Activated naive CD4-positive, alpha-beta T cell treated with anti-CD3 and anti-CD28 coated beads for 36 hours (primary cell): ENCODE data around the gene GLRX3. TPM values are rescaled to one million over a fixed set of nuclear protein-coding genes. Genes with fewer than 3 reads are reported as not detected.

Experiments used
- CTCF ChIA-PET: fragments of 350-600 bp; sonication (Branson Sonifier 250); formaldehyde crosslinking; loops from one replicate; lab custom pipeline; 2021; ENCODE audit warnings: antibody characterized with exemption; lab: Charles Lee
- DNase-seq: peaks from one replicate; pipeline ENCODE4 v3.0.0-alpha.2; 2020
- H3K27ac Mint-ChIP-seq: one replicate; pipeline ENCODE4 v1.8.0; 2021; ENCODE audit warnings: mild to moderate bottlenecking, mixed read lengths
- H3K27me3 Mint-ChIP-seq: one replicate; pipeline ENCODE4 v1.8.0; 2021; ENCODE audit warnings: low read depth, mixed read lengths
- H3K36me3 Mint-ChIP-seq: one replicate; pipeline ENCODE4 v1.8.0; 2021; ENCODE audit warnings: low read depth, mixed read lengths
- H3K4me1 Mint-ChIP-seq: one replicate; pipeline ENCODE4 v1.8.0; 2021; ENCODE audit warnings: low read depth, mixed read lengths
- H3K4me3 Mint-ChIP-seq: one replicate; pipeline ENCODE4 v1.8.0; 2021; ENCODE audit warnings: mild to moderate bottlenecking, moderate library complexity, mixed read lengths
- H3K9me3 Mint-ChIP-seq: one replicate; pipeline ENCODE4 v1.8.0; 2021; ENCODE audit warnings: mixed read lengths
- intact Hi-C: fragments of 100-400 bp; cut with micrococcal nuclease; formaldehyde crosslinking; loops from one replicate; pipeline ENCODE4 v1.15.1; 2023
- total RNA-seq, 2 experiments: library from RNA; stranded (reverse); gene quantifications; one replicate each; pipeline ENCODE4 v1.2.3, GENCODE V29; 2021

GLRX3 gene
- total RNA-seq, 2 experiments from 2014 or later, result 86.2 to 86.5 TPM

DNA sequence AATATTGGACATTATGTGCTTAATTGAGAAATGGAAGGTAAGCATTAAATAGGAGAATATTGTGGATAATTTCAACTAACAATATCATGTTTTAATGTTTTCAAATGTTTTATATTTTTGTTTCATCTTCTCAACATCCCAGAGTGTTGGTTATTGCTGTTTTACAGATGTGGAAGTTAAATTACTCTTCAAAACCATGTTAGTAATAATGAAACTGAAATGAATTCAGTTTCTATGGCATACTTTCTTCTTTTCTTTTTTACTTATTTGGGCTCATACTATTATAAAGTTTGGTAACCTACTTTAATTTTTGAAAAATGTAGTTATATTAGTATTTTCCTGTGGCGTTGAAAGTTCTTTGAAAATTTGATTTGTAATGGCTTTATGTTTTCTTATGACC lies 4.2 kb downstream of the GLRX3 start:
- Mint-ChIP-seq H3K27me3 (no peaks in the 10 kb centered on the region), H3K27ac (no peak overlapping the region), H3K4me1 (peaks cover 66% of the 10 kb centered on the region), H3K9me3 (no peaks in the 10 kb centered on the region), H3K36me3 (peaks cover 19% of the 10 kb centered on the region), H3K4me3 (no peak overlapping the region)
- intact Hi-C loops, result no loop called here
- DNase-seq, result no peak
- CTCF ChIA-PET, result no interaction called here

DNA sequence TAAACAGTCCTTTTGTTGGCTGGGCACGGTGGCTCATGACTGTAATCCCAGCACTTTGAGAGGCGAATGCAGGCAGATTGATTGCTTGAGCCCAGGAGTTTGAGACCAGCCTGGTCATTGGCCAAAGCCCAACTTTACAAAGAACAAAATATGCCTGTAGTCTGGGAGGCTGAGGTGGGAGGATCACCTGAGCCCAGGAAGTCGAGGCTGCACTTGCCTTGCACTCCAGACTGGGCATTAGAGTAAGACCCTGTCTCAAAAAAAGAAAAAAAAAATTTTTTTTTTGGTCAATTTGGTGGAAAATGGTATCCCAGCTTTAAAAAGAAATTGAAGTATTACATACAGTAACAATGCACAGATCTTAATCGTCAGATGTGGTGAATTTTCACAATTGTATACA lies 4.8 kb downstream of the GLRX3 start:
- H3K27me3 Mint-ChIP-seq, result no peaks in the 10 kb centered on the region
- intact Hi-C loops, result no loop called here
- no peak overlapping the region for H3K4me3 Mint-ChIP-seq
- CTCF ChIA-PET, result interaction anchor here (1.0 kb wide), 1 partner anchor 252 kb away, joined by 3 read pairs; no protein-coding TSS in a partner anchor
- no peak overlapping the region for H3K27ac Mint-ChIP-seq
- DNase-seq, result no peak
- H3K9me3 Mint-ChIP-seq, result no peaks in the 10 kb centered on the region
- H3K36me3 Mint-ChIP-seq, result peaks cover 21% of the 10 kb centered on the region
- H3K4me1 Mint-ChIP-seq, result peaks cover 66% of the 10 kb centered on the region

DNA sequence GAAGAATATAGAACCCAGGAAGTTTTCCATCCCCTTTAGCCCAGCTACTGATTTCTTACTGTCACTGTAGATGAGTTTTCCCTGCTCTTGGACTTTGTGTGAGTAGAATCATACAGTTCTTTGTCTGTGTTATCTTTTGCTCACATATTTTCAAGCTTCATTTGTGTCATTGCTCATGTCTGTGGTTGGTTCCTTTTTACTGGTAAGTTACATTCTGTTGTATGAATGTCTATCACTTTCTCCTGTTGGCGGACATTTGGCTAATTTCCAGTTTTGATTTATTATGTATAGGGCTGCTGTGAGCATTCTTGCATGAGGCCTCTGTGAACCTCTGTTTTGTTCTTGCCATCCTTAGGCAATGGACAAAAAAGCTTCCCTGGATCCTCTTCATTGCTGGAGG lies 5.3 kb downstream of the GLRX3 start:
- Mint-ChIP-seq H3K9me3 (no peaks in the 10 kb centered on the region), H3K36me3 (peaks cover 24% of the 10 kb centered on the region), H3K4me3 (no peak overlapping the region), H3K27ac (no peak overlapping the region), H3K27me3 (no peaks in the 10 kb centered on the region), H3K4me1 (peaks cover 69% of the 10 kb centered on the region)
- intact Hi-C loops, result no loop called here
- DNase-seq, result no peak
- CTCF ChIA-PET, result interaction anchor here (1.0 kb wide), 1 partner anchor 252 kb away, joined by 3 read pairs; no protein-coding TSS in a partner anchor

GRCh38 chr10:130141878-130142277 lies 5.7 kb downstream of the GLRX3 start:
- DNase-seq, result peak; percentile 36
- CTCF ChIA-PET, result interaction anchor here (1.0 kb wide), 1 partner anchor 253 kb away, joined by 3 read pairs; no protein-coding TSS in a partner anchor
- no peak overlapping the region for H3K4me3 Mint-ChIP-seq
- intact Hi-C loops, result no loop called here
- peaks cover 69% of the 10 kb centered on the region for H3K4me1 Mint-ChIP-seq
- peaks cover 25% of the 10 kb centered on the region for H3K36me3 Mint-ChIP-seq
- no peak overlapping the region for H3K27ac Mint-ChIP-seq
- H3K9me3 Mint-ChIP-seq, result no peaks in the 10 kb centered on the region
- H3K27me3 Mint-ChIP-seq, result no peaks in the 10 kb centered on the region

GRCh38 chr10:130146042-130146441 lies 9.9 kb downstream of the GLRX3 start:
- Mint-ChIP-seq H3K36me3 (peaks cover 39% of the 10 kb centered on the region), H3K27me3 (no peaks in the 10 kb centered on the region), H3K27ac (no peak overlapping the region)

GRCh38 chr10:130159192-130159794 lies 23.1 kb downstream of the GLRX3 start:
- CTCF ChIA-PET, result interaction anchor here (1.0 kb wide), 1 partner anchor 20 kb away, joined by 4 read pairs; no protein-coding TSS in a partner anchor
- Mint-ChIP-seq H3K4me1 (peaks cover 27% of the 10 kb centered on the region), H3K36me3 (peaks cover 22% of the 10 kb centered on the region), H3K4me3 (no peak overlapping the region), H3K9me3 (no peaks in the 10 kb centered on the region), H3K27me3 (no peaks in the 10 kb centered on the region), H3K27ac (no peak overlapping the region)
- intact Hi-C loops, result no loop called here
- DNase-seq, result no peak

More at GRCh38 chr10:130146042-130146441, 9.9 kb downstream of the GLRX3 start:
- Mint-ChIP-seq H3K4me3 (no peak overlapping the region), H3K9me3 (no peaks in the 10 kb centered on the region), H3K4me1 (peaks cover 40% of the 10 kb centered on the region)
- intact Hi-C loops, result no loop called here
- CTCF ChIA-PET, result interaction anchor here (1.1 kb wide), 1 partner anchor 18 kb away, joined by 3 read pairs; no protein-coding TSS in a partner anchor
- no peak for DNase-seq

DNA sequence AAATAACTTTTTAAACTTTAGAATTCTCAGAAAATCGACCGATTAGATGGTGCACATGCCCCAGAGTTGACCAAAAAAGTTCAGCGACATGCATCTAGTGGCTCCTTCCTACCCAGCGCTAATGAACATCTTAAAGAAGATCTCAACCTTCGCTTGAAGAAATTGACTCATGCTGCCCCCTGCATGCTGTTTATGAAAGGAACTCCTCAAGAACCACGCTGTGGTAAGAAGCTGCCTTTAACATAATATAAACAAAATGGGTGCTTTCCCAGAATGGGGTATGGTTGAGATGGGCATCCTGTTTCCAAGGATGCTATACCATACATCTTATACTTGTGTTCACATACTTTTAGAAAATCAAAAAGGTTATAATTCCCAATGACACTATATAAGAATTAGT lies 24.6 kb downstream of the GLRX3 start:
- intact Hi-C loops, result no loop called here
- H3K4me1 Mint-ChIP-seq, result peaks cover 15% of the 10 kb centered on the region
- H3K9me3 Mint-ChIP-seq, result no peaks in the 10 kb centered on the region
- no peak overlapping the region for H3K4me3 Mint-ChIP-seq
- peak; percentile 12 for DNase-seq
- H3K36me3 Mint-ChIP-seq, result peaks cover 18% of the 10 kb centered on the region
- no peak overlapping the region for H3K27ac Mint-ChIP-seq
- CTCF ChIA-PET, result no interaction called here
- H3K27me3 Mint-ChIP-seq, result no peaks in the 10 kb centered on the region

DNA sequence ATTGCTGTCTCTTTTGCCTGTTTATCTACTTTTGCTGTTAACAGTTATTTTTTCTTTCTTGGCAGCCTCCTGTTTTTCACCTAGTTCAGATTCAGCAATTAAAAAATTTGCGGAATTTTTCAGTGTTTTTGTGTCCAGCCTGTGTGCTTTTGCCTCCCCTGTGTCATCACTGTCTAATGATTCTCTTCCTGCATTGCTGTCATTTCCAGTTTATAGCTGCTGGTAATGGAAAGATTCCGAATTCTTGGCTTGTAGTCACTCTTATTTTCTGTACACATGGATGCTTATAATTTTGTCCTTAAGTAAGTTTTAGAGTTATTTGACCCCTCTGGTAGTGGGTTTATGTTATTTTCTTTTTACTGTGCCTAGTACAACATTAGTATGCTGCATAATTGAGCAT lies 25.1 kb downstream of the GLRX3 start:
- no peaks in the 10 kb centered on the region for H3K9me3 Mint-ChIP-seq
- intact Hi-C loops, result no loop called here
- no peak overlapping the region for H3K27ac Mint-ChIP-seq
- no peaks in the 10 kb centered on the region for H3K27me3 Mint-ChIP-seq
- no peak overlapping the region for H3K4me3 Mint-ChIP-seq
- no peak for DNase-seq
- H3K4me1 Mint-ChIP-seq, result peaks cover 15% of the 10 kb centered on the region
- CTCF ChIA-PET, result interaction anchor here (1.0 kb wide), 1 partner anchor 54 kb away, joined by 3 read pairs; no protein-coding TSS in a partner anchor
- peaks cover 21% of the 10 kb centered on the region for H3K36me3 Mint-ChIP-seq

DNA sequence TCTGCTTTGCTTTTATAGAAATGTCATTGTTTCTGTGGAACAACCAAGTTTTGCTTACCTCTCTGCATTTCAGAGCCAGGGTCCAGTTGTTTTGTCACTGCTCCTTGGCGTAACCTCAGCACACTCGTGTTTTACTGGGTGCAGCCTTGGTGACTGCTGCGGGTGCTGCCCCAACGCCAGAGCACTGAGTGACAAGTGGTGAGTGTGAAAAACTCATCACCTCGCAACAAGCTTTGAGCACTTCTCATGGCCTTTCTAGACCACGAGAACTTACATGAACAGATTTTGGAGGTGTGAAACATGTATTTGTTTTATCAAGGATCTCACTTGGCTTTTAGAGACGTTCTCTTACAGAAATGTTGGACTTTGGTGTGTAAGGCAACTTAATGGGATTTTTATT lies 31.0 kb downstream of the GLRX3 start:
- H3K36me3 Mint-ChIP-seq, result peaks cover 37% of the 10 kb centered on the region
- peaks cover 32% of the 10 kb centered on the region for H3K4me1 Mint-ChIP-seq
- no peak for DNase-seq
- H3K4me3 Mint-ChIP-seq, result no peak overlapping the region
- intact Hi-C loops, result no loop called here
- H3K27ac Mint-ChIP-seq, result no peak overlapping the region
- no peaks in the 10 kb centered on the region for H3K27me3 Mint-ChIP-seq
- H3K9me3 Mint-ChIP-seq, result no peaks in the 10 kb centered on the region
- CTCF ChIA-PET, result no interaction called here

DNA sequence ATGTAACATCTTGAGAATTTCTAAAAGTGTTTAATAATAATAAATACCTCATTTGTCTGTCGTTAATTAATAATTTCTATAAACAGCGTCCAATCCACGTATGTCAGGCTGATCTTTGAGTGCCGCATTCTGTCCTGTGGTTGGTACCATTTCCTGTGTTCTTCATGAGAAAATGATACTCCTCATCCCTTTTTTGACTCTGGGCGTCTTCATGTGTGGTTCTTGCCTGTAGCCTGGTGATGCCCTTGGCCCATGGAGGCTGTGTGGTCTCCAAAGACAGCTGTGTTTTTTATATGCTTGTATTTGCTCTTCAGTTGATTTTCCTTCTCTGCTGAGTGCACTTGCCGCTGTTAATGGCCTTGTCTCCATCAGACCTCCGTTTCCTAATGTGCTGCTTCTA lies 31.5 kb downstream of the GLRX3 start:
- intact Hi-C loops, result no loop called here

GRCh38 chr10:130169136-130169859 lies 33.1 kb downstream of the GLRX3 start:
- peaks cover 36% of the 10 kb centered on the region for H3K36me3 Mint-ChIP-seq
- CTCF ChIA-PET, result no interaction called here

More for the DNA sequence above, 31.5 kb downstream of the GLRX3 start:
- Mint-ChIP-seq H3K4me1 (peaks cover 32% of the 10 kb centered on the region), H3K36me3 (peaks cover 36% of the 10 kb centered on the region), H3K27me3 (no peaks in the 10 kb centered on the region), H3K27ac (no peak overlapping the region), H3K4me3 (no peak overlapping the region), H3K9me3 (no peaks in the 10 kb centered on the region)
- CTCF ChIA-PET, result interaction anchor here (0.6 kb wide), 1 partner anchor 1137 kb away, joined by 3 read pairs; no protein-coding TSS in a partner anchor
- no peak for DNase-seq

DNA sequence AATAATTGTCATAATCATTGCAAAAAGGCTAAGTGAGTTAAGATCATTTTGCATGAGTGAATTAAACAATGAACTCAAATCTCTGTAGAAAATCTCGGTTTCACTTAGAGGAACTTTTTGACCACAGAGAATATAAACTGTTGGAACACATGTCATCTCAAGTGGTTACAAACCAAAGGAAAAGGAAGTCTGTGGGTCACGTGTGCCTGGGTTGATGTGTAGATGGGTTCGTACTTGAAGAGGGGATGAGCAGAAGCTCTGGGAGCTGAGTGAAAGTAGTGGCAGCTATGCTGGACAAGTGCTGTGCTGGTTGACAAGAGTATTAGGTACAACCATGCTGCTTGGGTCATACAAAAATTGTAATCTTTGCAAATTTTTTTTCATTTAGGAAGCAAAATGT lies 35.0 kb downstream of the GLRX3 start:
- CTCF ChIA-PET, result interaction anchor here (1.0 kb wide), 1 partner anchor 43 kb away, joined by 3 read pairs; no protein-coding TSS in a partner anchor
- intact Hi-C loops, result no loop called here

More at GRCh38 chr10:130169136-130169859, 33.1 kb downstream of the GLRX3 start:
- DNase-seq, result no peak
- Mint-ChIP-seq H3K27me3 (no peaks in the 10 kb centered on the region), H3K4me3 (no peak overlapping the region), H3K4me1 (peaks cover 37% of the 10 kb centered on the region), H3K27ac (no peak overlapping the region), H3K9me3 (no peaks in the 10 kb centered on the region)
- intact Hi-C loops, result no loop called here

More for the DNA sequence above, 35.0 kb downstream of the GLRX3 start:
- peaks cover 36% of the 10 kb centered on the region for H3K36me3 Mint-ChIP-seq
- peaks cover 38% of the 10 kb centered on the region for H3K4me1 Mint-ChIP-seq
- no peak overlapping the region for H3K27ac Mint-ChIP-seq
- no peaks in the 10 kb centered on the region for H3K27me3 Mint-ChIP-seq
- H3K9me3 Mint-ChIP-seq, result no peaks in the 10 kb centered on the region
- H3K4me3 Mint-ChIP-seq, result no peak overlapping the region
- DNase-seq, result no peak
